ENCODE measurements around the gene EME1.
"Not testable (repeated sequence)": the region's sequence is repeated elsewhere in the genome, so short reads cannot be mapped to it uniquely, and the experiment has no call there.

Gene EME1

GRCh38 chr17:50426814-50427787, 54.1 kb downstream of the EME1 start:
- DNase-seq = no peak

DNA sequence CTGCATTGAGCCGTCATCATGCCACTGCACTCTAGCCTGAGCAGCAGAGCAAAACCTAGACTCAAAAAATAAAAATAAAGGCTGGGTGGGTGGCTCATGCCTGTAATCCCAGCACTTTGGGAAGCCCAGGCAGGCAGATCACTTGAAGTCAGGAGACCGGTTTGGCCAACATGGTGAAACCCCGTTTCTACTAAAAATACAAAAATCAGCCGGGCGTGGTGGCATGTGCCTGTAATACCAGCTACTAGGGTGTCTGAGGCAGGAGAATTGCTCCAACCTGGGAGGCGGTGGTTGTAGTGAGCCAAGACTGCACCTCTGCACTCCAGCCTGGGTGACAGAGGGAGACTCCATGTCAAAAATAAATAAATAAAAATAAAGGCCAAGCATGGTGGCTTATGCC, 55.1 kb downstream of the EME1 start:
- DNase-seq = not testable (repeated sequence)

- no peak for DNase-seq
Measured at GRCh38 chr17:50428831-50429424, 55.9 kb downstream of the EME1 start.

DNA sequence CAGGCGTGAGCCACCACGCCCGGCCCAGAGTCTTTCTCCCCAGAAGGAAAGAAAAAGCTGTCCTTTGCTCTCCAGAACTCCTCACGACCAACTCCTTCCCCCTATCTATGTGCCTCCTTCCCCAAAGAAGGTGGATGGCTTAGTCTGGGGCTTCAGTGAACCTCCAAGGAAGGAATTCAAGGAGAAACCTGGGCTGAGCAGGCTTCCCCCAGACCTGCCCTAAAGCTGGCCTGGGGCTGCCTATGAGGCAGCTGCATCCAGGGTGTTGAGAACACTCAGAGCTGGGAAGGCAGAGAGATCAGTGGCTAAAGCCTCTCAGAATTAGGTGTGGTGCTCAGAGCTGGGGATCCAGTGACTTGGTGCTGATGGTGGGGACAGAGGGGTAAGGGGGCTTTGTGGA, 56.8 kb downstream of the EME1 start:
- no peak for DNase-seq

Data from cortex of kidney (tissue), 1 donor.